ENCODE measurements around the gene PANK3. TPM values are rescaled to one million over a fixed set of nuclear protein-coding genes. Genes with fewer than 3 reads are reported as not detected.
A peak's percentile ranks its signal among the peaks of the same experiment; 100 is the strongest.

Gene PANK3
- 71.4 and 72.0 TPM in 2 replicates for total RNA-seq

DNA sequence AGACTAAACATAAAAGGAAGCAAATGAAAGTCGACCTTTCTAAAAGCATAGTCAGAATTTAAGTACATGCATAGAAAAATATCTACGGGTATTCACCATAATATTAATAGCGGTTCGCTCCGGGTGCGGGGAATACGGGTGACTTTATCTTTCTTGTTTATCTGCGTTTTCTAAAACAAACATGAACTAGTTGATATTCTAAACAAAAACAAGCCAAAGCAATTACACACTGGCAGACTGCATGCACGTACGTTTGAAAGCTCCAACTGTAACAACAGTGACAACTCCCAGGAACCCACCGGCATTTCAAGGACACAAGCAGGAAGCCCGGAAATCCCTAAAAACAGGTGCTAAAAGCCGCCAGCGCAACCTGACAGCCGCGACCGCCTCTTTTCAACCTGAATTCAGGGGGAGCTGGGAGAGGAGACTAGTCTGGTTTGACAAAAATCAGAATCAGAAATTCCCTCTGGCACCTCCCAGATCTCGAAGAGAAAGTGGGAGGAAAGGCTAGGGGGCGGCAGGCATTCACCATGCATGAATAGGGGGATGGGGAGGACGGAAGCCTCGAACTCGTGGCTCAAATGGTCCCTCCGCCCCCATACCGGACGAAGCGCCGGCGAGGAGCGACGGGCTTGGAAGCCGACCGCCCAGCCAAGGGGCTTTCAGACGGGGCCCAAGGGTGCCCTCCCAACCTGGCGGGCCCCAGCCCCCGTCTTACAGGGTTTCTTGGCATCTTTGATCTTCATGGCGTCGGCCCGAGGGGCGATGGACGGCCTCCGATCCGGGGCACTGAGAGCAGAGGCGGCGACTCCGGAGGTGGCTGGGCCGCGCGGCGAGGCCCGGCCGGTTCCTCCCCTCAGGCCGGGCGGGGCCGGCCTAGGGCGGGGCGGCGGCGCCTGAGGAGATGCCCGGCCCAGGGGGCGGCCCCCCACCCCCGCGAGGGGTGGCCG is at the start of gene PANK3:
PANK3 (minus strand) TSS at position 831 of the 950 bp plus-strand sequence; CDS start at position 746, 85 bp downstream.
- DNase-seq (ENCODE audit: low read depth) = no peak

DNA sequence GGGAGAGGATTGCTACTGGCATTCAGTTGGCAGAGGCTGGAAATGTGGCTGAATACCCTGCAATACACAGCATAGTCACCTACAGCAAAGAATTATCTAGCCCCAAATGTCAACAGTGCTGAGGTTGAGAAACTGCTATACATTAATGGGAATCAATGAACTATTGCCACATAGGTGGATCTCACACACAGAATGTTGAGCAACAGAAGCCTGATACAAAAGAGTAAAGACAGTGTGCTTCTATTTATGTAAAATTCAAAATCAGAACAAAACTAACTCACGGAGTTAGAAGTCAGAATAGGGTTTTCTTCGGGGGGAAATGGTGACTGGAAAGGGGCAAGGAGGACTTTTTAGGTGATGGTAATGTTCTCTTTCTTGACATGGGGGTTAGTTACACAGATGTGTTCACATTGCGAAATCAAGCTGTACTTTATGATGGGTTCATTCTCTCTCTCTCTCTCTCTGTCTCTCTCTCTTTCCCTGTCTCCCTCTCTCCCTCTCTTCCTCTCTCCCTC is 45.7 kb upstream of the PANK3 start:
- Histone ChIP-seq H3K36me3 (ENCODE audit: control insufficient read depth, insufficient read depth, low read length) (no peaks in the 10 kb centered on the region), H3K27me3 (ENCODE audit: control insufficient read depth, insufficient read depth, low read length) (no peaks in the 10 kb centered on the region), H3K4me3 (ENCODE audit: low read depth, low read length) (no peak overlapping the region)
- TF ChIP-seq CTCF (IDR thresholded peaks at IDR 0.05; ENCODE audit: insufficient read depth, low read length, poor library complexity, severe bottlenecking) = no peak
- no peak for DNase-seq (ENCODE audit: low read depth)

More for the DNA sequence above, at the start of gene PANK3:
- Histone ChIP-seq H3K27me3 (ENCODE audit: control insufficient read depth, insufficient read depth, low read length) (no peaks in the 10 kb centered on the region), H3K4me3 (ENCODE audit: low read depth, low read length) (peak within 1 kb of the TSS; percentile 95), H3K36me3 (ENCODE audit: control insufficient read depth, insufficient read depth, low read length) (no peaks in the 10 kb centered on the region)
- TF ChIP-seq CTCF (IDR thresholded peaks at IDR 0.05; ENCODE audit: insufficient read depth, low read length, poor library complexity, severe bottlenecking) = no peak

GRCh38 chr5:168620807-168621206 is 41.6 kb upstream of the PANK3 start:
- H3K27me3 ChIP-seq (ENCODE audit: control insufficient read depth, insufficient read depth, low read length) = no peaks in the 10 kb centered on the region
- no peak overlapping the region for H3K4me3 ChIP-seq (ENCODE audit: low read depth, low read length)
- H3K36me3 ChIP-seq (ENCODE audit: control insufficient read depth, insufficient read depth, low read length) = no peaks in the 10 kb centered on the region
- no peak for DNase-seq (ENCODE audit: low read depth)
- TF ChIP-seq CTCF (IDR thresholded peaks at IDR 0.05; ENCODE audit: insufficient read depth, low read length, poor library complexity, severe bottlenecking) = no peak

DNA sequence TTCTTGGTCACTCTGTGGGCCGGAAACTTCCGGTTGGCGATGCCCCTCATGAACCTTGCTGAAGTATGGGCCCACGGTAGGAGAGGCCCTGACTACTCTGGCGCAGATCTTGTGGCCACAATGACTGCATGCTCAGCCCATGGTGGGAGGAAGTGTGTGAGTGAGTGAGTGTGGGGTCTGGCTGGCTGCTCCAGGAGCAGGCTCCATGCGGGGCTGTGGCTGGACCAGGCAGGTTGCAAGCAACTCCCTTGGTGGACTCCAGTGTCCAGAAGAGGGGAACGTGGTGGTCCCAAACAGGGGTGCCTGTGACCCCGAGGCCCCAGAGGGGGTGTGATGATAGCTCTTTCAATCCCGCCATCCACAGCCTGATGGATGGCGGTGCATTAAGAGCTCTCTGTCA is 35.5 kb upstream of the PANK3 start:
- Histone ChIP-seq H3K36me3 (ENCODE audit: control insufficient read depth, insufficient read depth, low read length) (no peaks in the 10 kb centered on the region), H3K27me3 (ENCODE audit: control insufficient read depth, insufficient read depth, low read length) (no peaks in the 10 kb centered on the region), H3K4me3 (ENCODE audit: low read depth, low read length) (no peak overlapping the region)
- DNase-seq (ENCODE audit: low read depth) = no peak
- TF ChIP-seq CTCF (IDR thresholded peaks at IDR 0.05; ENCODE audit: insufficient read depth, low read length, poor library complexity, severe bottlenecking) = no peak

- DNase-seq (ENCODE audit: low read depth) = no peak
- TF ChIP-seq CTCF (IDR thresholded peaks at IDR 0.05; ENCODE audit: insufficient read depth, low read length, poor library complexity, severe bottlenecking) = no peak
- H3K36me3 ChIP-seq (ENCODE audit: control insufficient read depth, insufficient read depth, low read length) = no peaks in the 10 kb centered on the region
- H3K27me3 ChIP-seq (ENCODE audit: control insufficient read depth, insufficient read depth, low read length) = no peaks in the 10 kb centered on the region
- H3K4me3 ChIP-seq (ENCODE audit: low read depth, low read length) = no peak overlapping the region
These were observed 34.8 kb upstream of the PANK3 start for GRCh38 chr5:168613996-168614395.

All from kidney epithelial cell (primary cell).